Psoas muscle (tissue), 8 donors: Measurements from ENCODE around the gene CABP2. TPM values are rescaled to one million over a fixed set of nuclear protein-coding genes. Genes with fewer than 3 reads are reported as not detected.
A peak's percentile ranks its signal among the peaks of the same experiment; 100 is the strongest.
"Not testable (repeated sequence)": the region's sequence is repeated elsewhere in the genome, so short reads cannot be mapped to it uniquely, and the experiment has no call there.

Source experiments
- ATAC-seq, 4 donors: fragments of 200-7000 bp; cut with Tn5 transposase; one replicate each; pipeline ENCODE4 v1.9.1; 2020; ENCODE audit warnings: moderate library complexity in 3 of 4, mild to moderate bottlenecking in 2 of 4
- DNase-seq, 2 donors: peaks; one replicate each; pipeline ENCODE4 v3.0.0-alpha.2; 2020
- H3K27ac ChIP-seq: fragments of 200-600 bp; one replicate; pipeline ENCODE4 v1.8.0; 2022
- H3K27me3 ChIP-seq, 3 donors: fragments of 200-600 bp in 1 of 3; one replicate each; pipeline versions ENCODE4 v1.6.1 to v1.8.0; 2013 to 2022; ENCODE audit warnings: low read length in 2 of 3, mild to moderate bottlenecking in 2 of 3, moderate library complexity in 1 of 3; ENCODE audit not compliant: insufficient read depth in 3 of 3
- H3K36me3 ChIP-seq, 2 donors: fragments of 200-600 bp in 1 of 2; one replicate each; pipeline versions ENCODE4 v1.6.1 to v1.8.0; 2013 to 2022; ENCODE audit warnings: low read depth in 1 of 2, mild to moderate bottlenecking in 1 of 2, moderate library complexity in 1 of 2; ENCODE audit not compliant: insufficient read depth in 1 of 2
- H3K4me1 ChIP-seq: fragments of 200-600 bp; one replicate; pipeline ENCODE4 v1.8.0; 2022
- H3K4me3 ChIP-seq: fragments of 200-600 bp; one replicate; pipeline ENCODE4 v1.8.0; 2022; ENCODE audit warnings: mild to moderate bottlenecking
- H3K9me3 ChIP-seq: fragments of 200-600 bp; one replicate; pipeline ENCODE4 v1.8.0; 2022
- CTCF ChIP-seq: fragments of 200-600 bp; IDR thresholded peaks from one replicate; pipeline ENCODE4 v1.8.0; 2022; ENCODE audit warnings: antibody characterized with exemption
- WGBS, 3 donors: extraction: QIAGEN DNeasy Blood & Tissue Kit; methylation state at CpG; one replicate each; pipeline versions ENCODE4 v1.1.6 to v1.1.7; 2013; 5-methylcytosine and 5-hydroxymethylcytosine counted together
- intact Hi-C, 2 donors: fragments of 100-400 bp; cut with DNase I; formaldehyde crosslinking; loops; one replicate each; pipeline versions ENCODE4 v1.11.0 to v1.14.2; 2022
- polyA plus RNA-seq, 3 donors: library from polyadenylated mRNA; stranded (reverse); fragments of 200-250 nt; gene quantifications; one replicate each; pipeline ENCODE4 v1.2.3, GENCODE V29; 2013
- total RNA-seq, 4 donors: library from RNA; stranded (reverse); fragmentation: NEBNext Ultra II Directional in 2 of 4; extraction: Animal tissue kit (Norgen Biotek cat#: 25700) in 2 of 4; gene quantifications; one replicate each; pipeline versions ENCODE4 v1.2.1 to v1.2.4, GENCODE V29; 2021 to 2023
- donor health status: healthy with polysubstance abuse.
- donor health status: DM: no; HTN: no; CAD: no; lungs with moderate emphysema.
- donor health status: Bipolar disorder and iron deficiency.
- donor health status: healthy.
- donor health status: DM: yes; HTN: yes; CAD: no.
- donor health status: DM: no; HTN: no; CAD: no.
- donor health status: DM: no; HTN: no; CAD: no.
- donor health status: DM: yes; HTN: yes; CAD: no.

CABP2 gene
- total and polyA plus RNA-seq, 7 donors = not detected

- no peaks in the 10 kb centered on the region for H3K27me3 ChIP-seq
- H3K4me1 ChIP-seq = peaks cover 4% of the 10 kb centered on the region
- ATAC-seq = no peak
- H3K4me3 ChIP-seq = no peak overlapping the region
- H3K27ac ChIP-seq = no peak overlapping the region
- H3K36me3 ChIP-seq = no peaks in the 10 kb centered on the region
- WGBS, 3 donors = 66 to 72% (median 68%) methylated on average over 3 of the region's 3 CpGs
- H3K9me3 ChIP-seq = no peaks in the 10 kb centered on the region
- intact Hi-C loops = no loop called here
- TF ChIP-seq CTCF = no peak
- no peak for DNase-seq
Measured at GRCh38 chr11:67556244-67556643, 33.0 kb upstream of the CABP2 start.

- H3K36me3 ChIP-seq, H3K4me1 ChIP-seq, H3K27me3 ChIP-seq, H3K27ac ChIP-seq, H3K9me3 ChIP-seq, intact Hi-C loops, ATAC-seq, DNase-seq, H3K4me3 ChIP-seq: not testable (repeated sequence)
Measured at GRCh38 chr11:67551697-67552096, 28.5 kb upstream of the CABP2 start.

- Histone ChIP-seq H3K27me3 (no peaks in the 10 kb centered on the region), H3K36me3 (no peaks in the 10 kb centered on the region), H3K4me3 (no peak overlapping the region), H3K9me3 (no peaks in the 10 kb centered on the region), H3K27ac (no peak overlapping the region), H3K4me1 (no peaks in the 10 kb centered on the region)
- intact Hi-C loops = no loop called here
- DNase-seq = no peak
- no peak for ATAC-seq
- no peak for TF ChIP-seq CTCF
Measured at GRCh38 chr11:67551127-67551526, 27.9 kb upstream of the CABP2 start.

GRCh38 chr11:67548555-67549110 is 25.4 kb upstream of the CABP2 start:
- 84 to 85% (median 85%) methylated on average over 9 of the region's 9 CpGs for WGBS, 3 donors
- intact Hi-C loops = no loop called here
- Histone ChIP-seq H3K36me3 (no peaks in the 10 kb centered on the region), H3K27me3 (no peaks in the 10 kb centered on the region), H3K9me3 (no peaks in the 10 kb centered on the region), H3K4me3 (no peak overlapping the region), H3K27ac (no peak overlapping the region), H3K4me1 (no peaks in the 10 kb centered on the region)
- no peak for TF ChIP-seq CTCF
- DNase-seq = no peak
- no peak for ATAC-seq

- H3K27ac ChIP-seq, H3K4me3 ChIP-seq, ATAC-seq, DNase-seq, H3K36me3 ChIP-seq, H3K27me3 ChIP-seq, intact Hi-C loops, H3K4me1 ChIP-seq, H3K9me3 ChIP-seq: not testable (repeated sequence)
- WGBS, 3 donors = 84 to 93% (median 88%) methylated on average over 4 of the region's 4 CpGs
Measured at GRCh38 chr11:67548112-67548511, 24.9 kb upstream of the CABP2 start.

- peak overlapping the region; percentile 52 for H3K27ac ChIP-seq
- ATAC-seq = peak in 1 of 4 donors; percentile 35
- H3K9me3 ChIP-seq = no peaks in the 10 kb centered on the region
- no peaks in the 10 kb centered on the region for H3K4me1 ChIP-seq
- TF ChIP-seq CTCF = no peak
- H3K27me3 ChIP-seq = no peaks in the 10 kb centered on the region
- no peaks in the 10 kb centered on the region for H3K36me3 ChIP-seq
- 23 to 36% (median 32%) methylated on average over 8 of the region's 8 CpGs for WGBS, 3 donors
- DNase-seq = peak in 1 of 2 donors; percentile 25
- H3K4me3 ChIP-seq = no peak overlapping the region
- intact Hi-C loops = no loop called here
Measured at GRCh38 chr11:67545280-67545679, 22.0 kb upstream of the CABP2 start.
